Effector memory CD8-positive, alpha-beta T cell (primary cell): Measurements from ENCODE around the gene GGA1.
"Not testable (repeated sequence)": the region's sequence is repeated elsewhere in the genome, so short reads cannot be mapped to it uniquely, and the experiment has no call there.

Experiments
- ATAC-seq: fragments of 150-1000 bp; cut with Tn5 transposase; replicated peaks from 2 replicates; pipeline ENCODE4 v1.10.0; 2021; ENCODE audit warnings: mild to moderate bottlenecking, moderate library complexity
- DNase-seq, 3 experiments: peaks; one replicate each; pipeline ENCODE4 v3.0.0; 2021
- H3K27ac Mint-ChIP-seq, 2 donors: one replicate each; pipeline ENCODE4 v1.8.0; 2022; ENCODE audit warnings: mild to moderate bottlenecking in 2 of 2, mixed read lengths in 2 of 2, moderate library complexity in 2 of 2
- H3K27me3 Mint-ChIP-seq, 2 donors: one replicate each; pipeline ENCODE4 v1.8.0; 2022; ENCODE audit warnings: mixed read lengths in 2 of 2
- H3K36me3 Mint-ChIP-seq: one replicate; pipeline ENCODE4 v1.8.0; 2022; ENCODE audit warnings: mild to moderate bottlenecking, moderate library complexity, mixed read lengths; ENCODE audit not compliant: insufficient read depth
- H3K4me1 Mint-ChIP-seq, 2 donors: one replicate each; pipeline ENCODE4 v1.8.0; 2022; ENCODE audit warnings: low read depth in 2 of 2, mixed read lengths in 2 of 2
- H3K4me3 Mint-ChIP-seq, 2 donors: one replicate each; pipeline ENCODE4 v1.8.0; 2022; ENCODE audit warnings: mild to moderate bottlenecking in 2 of 2, mixed read lengths in 2 of 2, moderate library complexity in 2 of 2
- H3K9me3 Mint-ChIP-seq, 2 donors: one replicate each; pipeline ENCODE4 v1.8.0; 2022; ENCODE audit warnings: mixed read lengths in 2 of 2

Gene GGA1

GRCh38 chr22:37588546-37589215, 20.0 kb upstream of the GGA1 start:
- H3K4me3 Mint-ChIP-seq: no peak overlapping the region
- no peak overlapping the region for H3K27ac Mint-ChIP-seq

GRCh38 chr22:37589636-37590035, 19.0 kb upstream of the GGA1 start:
- Mint-ChIP-seq H3K36me3 (peaks cover 4% of the 10 kb centered on the region), H3K27ac (no peak overlapping the region)

More at GRCh38 chr22:37588546-37589215, 20.0 kb upstream of the GGA1 start:
- H3K36me3 Mint-ChIP-seq: peaks cover 4% of the 10 kb centered on the region
- H3K9me3 Mint-ChIP-seq: no peaks in the 10 kb centered on the region
- H3K4me1 Mint-ChIP-seq: peaks cover 10 to 11% of the 10 kb centered on the region in 2 donors
- no peak for DNase-seq
- no peak for ATAC-seq
- H3K27me3 Mint-ChIP-seq: peaks cover 32 to 45% of the 10 kb centered on the region in 2 donors

GRCh38 chr22:37591081-37591480, 17.6 kb upstream of the GGA1 start:
- not testable (repeated sequence) for ATAC-seq, H3K36me3 Mint-ChIP-seq, DNase-seq, H3K9me3 Mint-ChIP-seq, H3K4me3 Mint-ChIP-seq
- Mint-ChIP-seq H3K4me1 (peaks cover 10 to 11% of the 10 kb centered on the region in 2 donors), H3K27me3 (peaks cover 25 to 34% of the 10 kb centered on the region in 2 donors), H3K27ac (peak overlapping the region in 1 of 2 donors; percentile 66)

More at GRCh38 chr22:37589636-37590035, 19.0 kb upstream of the GGA1 start:
- ATAC-seq (no peak), DNase-seq (no peak)
- Mint-ChIP-seq H3K27me3 (peaks cover 32 to 45% of the 10 kb centered on the region in 2 donors), H3K9me3 (no peaks in the 10 kb centered on the region), H3K4me3 (no peak overlapping the region), H3K4me1 (peaks cover 10 to 11% of the 10 kb centered on the region in 2 donors)

- DNase-seq: no peak
- Mint-ChIP-seq H3K36me3 (peaks cover 4% of the 10 kb centered on the region), H3K4me1 (peaks cover 10 to 11% of the 10 kb centered on the region in 2 donors), H3K27ac (peak overlapping the region in 1 of 2 donors; percentile 44), H3K27me3 (peaks cover 22 to 29% of the 10 kb centered on the region in 2 donors), H3K4me3 (peak overlapping the region; percentile 75 to 78), H3K9me3 (no peaks in the 10 kb centered on the region)
- ATAC-seq: no peak
These were observed 16.7 kb upstream of the GGA1 start for GRCh38 chr22:37591823-37592404.

GRCh38 chr22:37594237-37594636, 14.4 kb upstream of the GGA1 start:
- DNase-seq (no peak), ATAC-seq (no peak)
- H3K36me3 Mint-ChIP-seq: no peaks in the 10 kb centered on the region
- H3K27me3 Mint-ChIP-seq: peaks cover 0 to 6% of the 10 kb centered on the region in 2 donors
- H3K4me1 Mint-ChIP-seq: peaks cover 10 to 11% of the 10 kb centered on the region in 2 donors
- H3K4me3 Mint-ChIP-seq: no peak overlapping the region
- H3K27ac Mint-ChIP-seq: no peak overlapping the region
- H3K9me3 Mint-ChIP-seq: no peaks in the 10 kb centered on the region

GRCh38 chr22:37599153-37599552, 9.5 kb upstream of the GGA1 start:
- peaks cover 0 to 11% of the 10 kb centered on the region in 2 donors for H3K27me3 Mint-ChIP-seq
- ATAC-seq: no peak
- no peak overlapping the region for H3K27ac Mint-ChIP-seq
- DNase-seq: no peak
- no peaks in the 10 kb centered on the region for H3K36me3 Mint-ChIP-seq
- peaks cover 0 to 6% of the 10 kb centered on the region in 2 donors for H3K4me1 Mint-ChIP-seq
- H3K9me3 Mint-ChIP-seq: no peaks in the 10 kb centered on the region
- H3K4me3 Mint-ChIP-seq: no peak overlapping the region

GRCh38 chr22:37601203-37601539, 7.5 kb upstream of the GGA1 start:
- DNase-seq: no peak
- Mint-ChIP-seq H3K36me3 (peaks cover 6% of the 10 kb centered on the region), H3K27me3 (peaks cover 0 to 11% of the 10 kb centered on the region in 2 donors), H3K4me3 (no peak overlapping the region), H3K9me3 (no peaks in the 10 kb centered on the region), H3K4me1 (peaks cover 13 to 19% of the 10 kb centered on the region in 2 donors), H3K27ac (no peak overlapping the region)
- no peak for ATAC-seq

- H3K9me3 Mint-ChIP-seq: no peaks in the 10 kb centered on the region
- no peak for ATAC-seq
These were observed 6.8 kb upstream of the GGA1 start for GRCh38 chr22:37601540-37602442.

GRCh38 chr22:37602546-37603277, 5.9 kb upstream of the GGA1 start:
- not testable (repeated sequence) for H3K27ac Mint-ChIP-seq, ATAC-seq, H3K4me3 Mint-ChIP-seq, H3K36me3 Mint-ChIP-seq, H3K9me3 Mint-ChIP-seq, DNase-seq
- Mint-ChIP-seq H3K4me1 (peaks cover 19 to 22% of the 10 kb centered on the region in 2 donors), H3K27me3 (peaks cover 0 to 11% of the 10 kb centered on the region in 2 donors)

More at GRCh38 chr22:37601540-37602442, 6.8 kb upstream of the GGA1 start:
- H3K4me3 Mint-ChIP-seq: no peak overlapping the region
- peaks cover 0 to 11% of the 10 kb centered on the region in 2 donors for H3K27me3 Mint-ChIP-seq
- H3K27ac Mint-ChIP-seq: no peak overlapping the region
- H3K36me3 Mint-ChIP-seq: peaks cover 6% of the 10 kb centered on the region
- no peak for DNase-seq
- H3K4me1 Mint-ChIP-seq: peaks cover 14 to 19% of the 10 kb centered on the region in 2 donors

GRCh38 chr22:37604074-37604473, 4.6 kb upstream of the GGA1 start:
- no peaks in the 10 kb centered on the region for H3K9me3 Mint-ChIP-seq
- peaks cover 23 to 28% of the 10 kb centered on the region in 2 donors for H3K4me1 Mint-ChIP-seq
- no peak overlapping the region for H3K27ac Mint-ChIP-seq
- no peak overlapping the region for H3K4me3 Mint-ChIP-seq
- DNase-seq (no peak), ATAC-seq (no peak)
- peaks cover 0 to 11% of the 10 kb centered on the region in 2 donors for H3K27me3 Mint-ChIP-seq
- peaks cover 15% of the 10 kb centered on the region for H3K36me3 Mint-ChIP-seq

- peak; percentile 18 for ATAC-seq
- peak overlapping the region; percentile 70 to 71 for H3K27ac Mint-ChIP-seq
These were observed 3.8 kb upstream of the GGA1 start for GRCh38 chr22:37604875-37605274.

GRCh38 chr22:37607010-37607934, 1.4 kb upstream of the GGA1 start:
- peak; percentile 22 for ATAC-seq
- no peaks in the 10 kb centered on the region for H3K9me3 Mint-ChIP-seq
- peak; percentile 83 to 86 (median 86) for DNase-seq
- peak overlapping the region; percentile 90 to 96 for H3K27ac Mint-ChIP-seq
- peaks cover 19% of the 10 kb centered on the region for H3K36me3 Mint-ChIP-seq
- H3K27me3 Mint-ChIP-seq: no peaks in the 10 kb centered on the region
- peak overlapping the region; percentile 86 to 90 for H3K4me3 Mint-ChIP-seq
- peaks cover 33 to 42% of the 10 kb centered on the region in 2 donors for H3K4me1 Mint-ChIP-seq

More at GRCh38 chr22:37604875-37605274, 3.8 kb upstream of the GGA1 start:
- DNase-seq: peak; percentile 44 to 55 (median 44)
- Mint-ChIP-seq H3K36me3 (peaks cover 15% of the 10 kb centered on the region), H3K4me1 (peaks cover 31 to 36% of the 10 kb centered on the region in 2 donors), H3K9me3 (no peaks in the 10 kb centered on the region), H3K27me3 (peaks cover 0 to 11% of the 10 kb centered on the region in 2 donors), H3K4me3 (peak overlapping the region; percentile 61 to 68)
